Endothelial cell of umbilical vein (primary cell): ENCODE results near the gene CLTCL1.

ENCODE experiments used
- CTCF ChIP-seq, 2 donors: IDR thresholded peaks; 1 replicate in 1 of 2; 2 replicates in 1 of 2; pipeline ENCODE4 v1.5.1; 2011; ENCODE audit warnings: low read length in 2 of 2, mild to moderate bottlenecking in 2 of 2, moderate library complexity in 2 of 2, control low read depth in 1 of 2, inconsistent platforms in 1 of 2, low read depth in 1 of 2; ENCODE audit not compliant: insufficient read depth in 1 of 2; ENCODE audit errors: extremely low read depth in 1 of 2
- EZH2 ChIP-seq: IDR thresholded peaks from 2 replicates; pipeline ENCODE4 v1.6.1; 2012; ENCODE audit warnings: borderline replicate concordance, low read depth, mild to moderate bottlenecking, moderate library complexity, low read length, inconsistent platforms; ENCODE audit not compliant: severe bottlenecking
- FOS ChIP-seq: IDR thresholded peaks from 2 replicates; pipeline ENCODE4 v1.6.1; 2011; ENCODE audit warnings: mild to moderate bottlenecking, low read length, moderate library complexity, borderline replicate concordance; ENCODE audit not compliant: insufficient read depth
- GATA2 ChIP-seq: IDR thresholded peaks from 2 replicates; pipeline ENCODE4 v1.7.0; 2011; ENCODE audit warnings: low read depth, mild to moderate bottlenecking, moderate library complexity, mixed read lengths, low read length; ENCODE audit not compliant: insufficient read length, insufficient read depth
- MYC ChIP-seq: IDR thresholded peaks from one replicate; pipeline ENCODE4 v1.6.1; 2011; ENCODE audit warnings: mild to moderate bottlenecking, low read depth, low read length
- POLR2A ChIP-seq: IDR thresholded peaks from 2 replicates; pipeline ENCODE4 v1.6.1; 2012; ENCODE audit warnings: low read depth, mild to moderate bottlenecking, control low read depth, low read length
- POLR2AphosphoS5 ChIP-seq: IDR thresholded peaks from 2 replicates; pipeline ENCODE4 v1.6.1; 2012; ENCODE audit warnings: low read depth, mild to moderate bottlenecking, control low read depth, low read length, moderate library complexity; ENCODE audit not compliant: insufficient read depth
- TF ChIP-seq, protein P1 (sequence below): IDR thresholded peaks from 2 replicates; pipeline ENCODE4 v1.6.1; 2011; ENCODE audit not compliant: insufficient read depth, insufficient read length

DNA sequence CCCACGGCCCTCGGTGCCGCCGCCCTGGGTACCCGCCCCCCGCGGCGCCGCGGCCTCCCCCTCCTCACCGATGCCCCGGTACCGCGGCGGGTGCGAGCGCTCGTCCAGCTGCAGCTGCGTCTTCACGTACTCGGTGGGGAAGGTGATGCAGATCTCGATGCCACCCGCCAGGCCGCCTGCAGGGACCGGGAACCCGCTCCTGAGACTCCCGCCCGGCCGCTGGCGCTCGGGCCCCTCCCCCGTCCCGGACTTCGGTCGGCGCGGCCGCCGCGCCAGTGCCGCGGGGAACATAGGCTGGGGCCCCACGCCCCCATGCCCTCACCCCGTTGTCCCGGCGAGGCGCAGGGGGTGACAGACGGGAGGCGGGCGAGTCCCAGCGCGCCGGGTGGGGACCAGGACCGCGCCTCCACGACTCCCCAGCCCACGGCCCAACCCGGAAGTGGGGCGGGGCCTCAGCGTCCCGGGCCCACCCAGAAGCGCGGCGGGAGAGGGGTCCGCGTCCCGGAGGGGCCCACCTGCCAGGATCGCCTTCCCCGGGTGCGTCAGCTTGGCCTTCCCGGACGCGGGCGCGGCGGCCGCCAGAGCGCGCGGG lies 113.4 kb downstream of the CLTCL1 start:
- no peak for TF ChIP-seq POLR2A
- TF ChIP-seq, protein P1, sequence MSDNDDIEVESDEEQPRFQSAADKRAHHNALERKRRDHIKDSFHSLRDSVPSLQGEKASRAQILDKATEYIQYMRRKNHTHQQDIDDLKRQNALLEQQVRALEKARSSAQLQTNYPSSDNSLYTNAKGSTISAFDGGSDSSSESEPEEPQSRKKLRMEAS, result no peak
- no peak for TF ChIP-seq CTCF (IDR thresholded peaks at IDR 0.05; ENCODE audit: extremely low read depth in 1 of 2, insufficient read depth in 1 of 2, low read depth in 1 of 2, low read length in 2 of 2)
- no peak for TF ChIP-seq EZH2
- no peak for TF ChIP-seq GATA2
- no peak for TF ChIP-seq POLR2AphosphoS5
- TF ChIP-seq FOS, result no peak
- no peak for TF ChIP-seq MYC
